SK-N-SH treated with all-trans-retinoic acid at 6 μM for 48 hours (cell line): ENCODE measurements around the gene DROSHA.

Source experiments
- ARNTL ChIP-seq: fragments of 450-650 bp; formaldehyde crosslinking; IDR thresholded peaks from 2 replicates; pipeline ENCODE4 v1.5.0; 2020; ENCODE audit warnings: low read depth, mild to moderate bottlenecking, moderate library complexity, borderline replicate concordance
- CSRNP3 ChIP-seq: fragments of 250-450 bp; sonication (Bioruptor Pico); IDR thresholded peaks from 2 replicates; pipeline ENCODE4 v1.5.1; 2021; ENCODE audit warnings: mild to moderate bottlenecking, moderate library complexity
- GLIS3 ChIP-seq: fragments of 250-450 bp; sonication (Bioruptor Pico); IDR thresholded peaks from 2 replicates; pipeline ENCODE4 v1.5.0; 2020; ENCODE audit warnings: mild to moderate bottlenecking, moderate library complexity
- ISL1 ChIP-seq: fragments of 250-450 bp; sonication (Bioruptor Pico); IDR thresholded peaks from 2 replicates; pipeline ENCODE4 v2.1.2; 2022; ENCODE audit warnings: mild to moderate bottlenecking, moderate library complexity
- RARB ChIP-seq: fragments of 250-450 bp; sonication (Bioruptor Pico); IDR thresholded peaks from 2 replicates; pipeline ENCODE4 v1.8.0; 2021; ENCODE audit warnings: mild to moderate bottlenecking, moderate library complexity
- SNAI2 ChIP-seq: fragments of 250-450 bp; sonication (Bioruptor Pico); IDR thresholded peaks from 2 replicates; pipeline ENCODE4 v1.5.0; 2020; ENCODE audit warnings: mild to moderate bottlenecking, moderate library complexity
- TCF4 ChIP-seq: fragments of 250-450 bp; sonication (Bioruptor Pico); IDR thresholded peaks from 2 replicates; pipeline ENCODE4 v1.8.0; 2021; ENCODE audit warnings: mild to moderate bottlenecking, moderate library complexity, borderline replicate concordance
- ZFP30 ChIP-seq: fragments of 450-650 bp; formaldehyde crosslinking; IDR thresholded peaks from 2 replicates; pipeline ENCODE4 v1.5.0; 2022; ENCODE audit warnings: mild to moderate bottlenecking, moderate library complexity

DNA sequence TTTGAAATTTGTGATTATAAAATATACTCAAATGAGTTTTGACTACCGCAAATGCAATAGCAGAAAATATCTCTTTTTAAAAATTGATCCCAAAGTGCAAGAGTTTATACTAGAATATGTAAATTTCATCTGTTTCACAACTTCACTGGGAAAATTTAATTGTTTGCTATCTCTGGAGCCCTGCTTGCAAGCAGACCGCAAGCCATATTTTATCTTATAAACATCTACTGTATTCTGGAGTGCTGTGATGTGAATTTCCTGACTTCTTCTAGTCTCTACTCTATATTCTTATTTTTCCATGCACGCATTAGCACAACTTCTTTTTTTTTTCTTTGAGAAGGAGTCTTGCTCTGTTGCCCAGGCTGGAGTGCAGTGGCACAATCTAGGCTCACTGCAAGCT lies 98.7 kb downstream of the DROSHA start:
- TF ChIP-seq ARNTL (CRISPR knock-in tag) (no peak), RARB (CRISPR knock-in tag) (no peak), ZFP30 (CRISPR knock-in tag) (no peak), CSRNP3 (CRISPR knock-in tag) (no peak), GLIS3 (no peak), SNAI2 (CRISPR knock-in tag) (no peak), ISL1 (CRISPR knock-in tag) (no peak), TCF4 (CRISPR knock-in tag) (no peak)
